H1 (cell line): ENCODE results near the gene YWHAQ. TPM values are rescaled to one million over a fixed set of nuclear protein-coding genes. Genes with fewer than 3 reads are reported as not detected.

ENCODE experiments used
- CTCF ChIA-PET: fragments of 300-600 bp; sonication (Branson Sonifier 250); formaldehyde crosslinking; loops from one replicate; lab custom pipeline; 2021; ENCODE audit not compliant: partially characterized antibody; lab: Charles Lee
- POLR2A ChIA-PET: fragments of 300-600 bp; sonication (Branson Sonifier 250); formaldehyde crosslinking; loops from one replicate; lab custom pipeline; 2021; ENCODE audit warnings: inconsistent platforms; ENCODE audit not compliant: partially characterized antibody; lab: Charles Lee
- DNase-seq, 2 experiments: peaks; one replicate each; pipeline versions ENCODE4 v3.0.0 to v3.0.0-alpha.2; 2010 to 2022; ENCODE audit warnings: low spot score in 2 of 2, low read depth in 1 of 2, mixed read lengths in 1 of 2
- FAIRE-seq: peaks from 2 replicates; lab custom pipeline; 2011; peaks lifted over from hg19 to GRCh38; lab: Jason Lieb, UNC
- H2AFZ ChIP-seq: 2 replicates; pipeline ENCODE4 v1.8.1; 2012; ENCODE audit warnings: low read length, inconsistent platforms
- H2AK5ac ChIP-seq: 2 replicates; pipeline ENCODE4 v1.6.1; 2013; ENCODE audit warnings: low read depth, low read length
- H2BK120ac ChIP-seq: replicated peaks from 2 replicates; pipeline ENCODE3; 2013; ENCODE audit warnings: low read depth, low read length, inconsistent platforms
- H2BK12ac ChIP-seq: 2 replicates; pipeline ENCODE4 v1.6.1; 2013; ENCODE audit warnings: low read depth, low read length
- H2BK15ac ChIP-seq: 2 replicates; pipeline ENCODE4 v1.6.1; 2013; ENCODE audit warnings: low read length
- H2BK20ac ChIP-seq: 2 replicates; pipeline ENCODE4 v1.6.1; 2013; ENCODE audit warnings: low read length
- H2BK5ac ChIP-seq: 2 replicates; pipeline ENCODE4 v1.6.1; 2013; ENCODE audit warnings: low read depth, low read length
- H3K14ac ChIP-seq: 2 replicates; pipeline ENCODE4 v1.6.1; 2013; ENCODE audit warnings: inconsistent platforms; ENCODE audit not compliant: insufficient read length
- H3K18ac ChIP-seq: 2 replicates; pipeline ENCODE4 v1.6.1; 2013; ENCODE audit warnings: low read length; ENCODE audit errors: extremely low read depth
- H3K23ac ChIP-seq: 2 replicates; pipeline ENCODE4 v1.6.1; 2013; ENCODE audit warnings: inconsistent platforms; ENCODE audit not compliant: insufficient read length
- H3K23me2 ChIP-seq: 2 replicates; pipeline ENCODE4 v1.6.1; 2013; ENCODE audit warnings: low read depth, low read length
- H3K27ac ChIP-seq: 2 replicates; pipeline ENCODE4 v1.6.1; 2011; ENCODE audit warnings: low read depth, low read length, inconsistent platforms
- H3K27me3 ChIP-seq, 4 experiments: replicated peaks in 1 of 4; 1 replicate in 1 of 4; 2 replicates in 3 of 4; pipeline versions ENCODE4 v1.6.1 to v1.8.1; 2011 to 2013; ENCODE audit warnings: low read length in 3 of 4, mild to moderate bottlenecking in 3 of 4, inconsistent platforms in 2 of 4, mixed read lengths in 2 of 4, moderate library complexity in 1 of 4; ENCODE audit not compliant: control insufficient read depth in 3 of 4, insufficient read depth in 3 of 4; ENCODE audit errors: extremely low read depth in 1 of 4
- H3K36me3 ChIP-seq, 4 experiments: 2 replicates each; pipeline versions ENCODE4 v1.6.1 to v1.8.1; 2011 to 2013; ENCODE audit warnings: mild to moderate bottlenecking in 4 of 4, low read length in 3 of 4, moderate library complexity in 2 of 4, control low read depth in 1 of 4, inconsistent platforms in 1 of 4; ENCODE audit not compliant: insufficient read depth in 4 of 4, control insufficient read depth in 2 of 4
- H3K4ac ChIP-seq: replicated peaks from 2 replicates; pipeline ENCODE3; 2013; ENCODE audit warnings: low read length, low read depth, mixed read lengths, inconsistent platforms; ENCODE audit not compliant: insufficient read length
- H3K4me1 ChIP-seq, 4 experiments: replicated peaks in 1 of 4; 1 replicate in 1 of 4; 2 replicates in 3 of 4; pipeline versions ENCODE4 v1.6.1 to v1.8.1; 2011 to 2013; ENCODE audit warnings: low read length in 3 of 4, inconsistent platforms in 2 of 4, mixed read lengths in 1 of 4; ENCODE audit not compliant: insufficient read depth in 4 of 4, control insufficient read depth in 3 of 4
- H3K4me2 ChIP-seq, 2 experiments: 2 replicates each; pipeline versions ENCODE4 v1.6.1 to v1.8.1; 2011 to 2013; ENCODE audit warnings: low read depth in 2 of 2, low read length in 2 of 2, control low read depth in 1 of 2, inconsistent platforms in 1 of 2, mild to moderate bottlenecking in 1 of 2; ENCODE audit not compliant: insufficient read depth in 1 of 2
- H3K4me3 ChIP-seq, 4 experiments: fragments of 200-600, 300-600 bp in 1 of 4; sonication (generic), shearing (Covaris generic), sonication (Bioruptor Twin) in 1 of 4; 2 replicates each; pipeline versions ENCODE4 v1.5.1 to v1.8.1; 2011 to 2016; ENCODE audit warnings: low read length in 4 of 4, low read depth in 3 of 4, control low read depth in 2 of 4, inconsistent platforms in 2 of 4, mild to moderate bottlenecking in 2 of 4, mixed read lengths in 1 of 4, moderate library complexity in 1 of 4; ENCODE audit not compliant: insufficient read depth in 2 of 4; ENCODE audit errors: extremely low read depth in 1 of 4
- H3K56ac ChIP-seq: replicated peaks from 2 replicates; pipeline ENCODE3; 2013; ENCODE audit warnings: low read depth, mild to moderate bottlenecking, mixed read lengths, low read length, inconsistent platforms; ENCODE audit not compliant: insufficient read length
- H3K79me1 ChIP-seq: 2 replicates; pipeline ENCODE4 v1.6.1; 2013; ENCODE audit warnings: low read depth, low read length, control low read depth
- H3K79me2 ChIP-seq, 2 experiments: 2 replicates each; pipeline versions ENCODE4 v1.6.1 to v1.8.1; 2012 to 2013; ENCODE audit warnings: low read length in 2 of 2, mild to moderate bottlenecking in 2 of 2, inconsistent platforms in 1 of 2; ENCODE audit not compliant: insufficient read depth in 2 of 2, control insufficient read depth in 1 of 2
- H3K9ac ChIP-seq, 4 experiments: replicated peaks in 1 of 4; 1 replicate in 1 of 4; 2 replicates in 3 of 4; pipeline versions ENCODE4 v1.6.1 to v1.8.1; 2011 to 2013; ENCODE audit warnings: low read depth in 3 of 4, low read length in 3 of 4, control low read depth in 2 of 4, mild to moderate bottlenecking in 2 of 4, moderate library complexity in 2 of 4, inconsistent platforms in 1 of 4; ENCODE audit errors: extremely low read depth in 1 of 4
- H3K9me3 ChIP-seq, 2 experiments: 2 replicates each; pipeline versions ENCODE4 v1.6.1 to v1.8.1; 2012 to 2013; ENCODE audit warnings: mild to moderate bottlenecking in 2 of 2, moderate library complexity in 2 of 2, control low read depth in 1 of 2, inconsistent platforms in 1 of 2, low read depth in 1 of 2, low read length in 1 of 2, mixed read lengths in 1 of 2; ENCODE audit not compliant: insufficient read depth in 2 of 2
- H4K20me1 ChIP-seq, 2 experiments: replicated peaks in 1 of 2; 2 replicates each; pipeline versions ENCODE3 to v1.8.1; 2011 to 2013; ENCODE audit warnings: inconsistent platforms in 2 of 2, low read length in 2 of 2, mild to moderate bottlenecking in 1 of 2; ENCODE audit not compliant: insufficient read depth in 2 of 2, control insufficient read depth in 1 of 2
- H4K5ac ChIP-seq: 2 replicates; pipeline ENCODE4 v1.6.1; 2013; ENCODE audit warnings: low read length, low read depth, mixed read lengths, inconsistent platforms; ENCODE audit not compliant: insufficient read length
- H4K8ac ChIP-seq: 2 replicates; pipeline ENCODE4 v1.8.0; 2013; ENCODE audit warnings: mild to moderate bottlenecking, moderate library complexity, low read length, inconsistent platforms; ENCODE audit not compliant: insufficient read depth; ENCODE audit errors: extremely low read depth
- H4K91ac ChIP-seq: replicated peaks from 2 replicates; pipeline ENCODE3; 2013; ENCODE audit warnings: low read length, mixed read lengths, inconsistent platforms; ENCODE audit not compliant: insufficient read length
- ATF3 ChIP-seq: IDR thresholded peaks from 2 replicates; pipeline ENCODE4 v1.6.1; 2011; ENCODE audit warnings: low read depth, mild to moderate bottlenecking, low read length; ENCODE audit not compliant: insufficient read depth
- BRCA1 ChIP-seq: IDR thresholded peaks from 2 replicates; pipeline ENCODE4 v1.6.1; 2012; ENCODE audit warnings: low read depth, low read length, improper control_type of control experiment
- CBX8 ChIP-seq: fragments of 300-800, 300-1000 bp; sonication (generic); IDR thresholded peaks from 2 replicates; pipeline ENCODE4 v1.7.1; 2016; ENCODE audit warnings: low read depth, low read length, borderline replicate concordance
- CEBPB ChIP-seq: IDR thresholded peaks from 2 replicates; pipeline ENCODE4 v1.6.1; 2012; ENCODE audit warnings: low read depth, low read length
- EGR1 ChIP-seq: IDR thresholded peaks from 2 replicates; pipeline ENCODE4 v1.6.1; 2011; ENCODE audit warnings: low read depth, low read length, borderline replicate concordance
- POLR2AphosphoS5 ChIP-seq: IDR thresholded peaks from 2 replicates; pipeline ENCODE4 v1.6.1; 2011; ENCODE audit warnings: low read depth, low read length
- POU5F1 ChIP-seq: IDR thresholded peaks from 2 replicates; pipeline ENCODE4 v1.6.1; 2011; ENCODE audit warnings: low read depth, mild to moderate bottlenecking, low read length, moderate library complexity
- RFX5 ChIP-seq: IDR thresholded peaks from 2 replicates; pipeline ENCODE4 v1.6.1; 2011; ENCODE audit warnings: low read depth, low read length, improper control_type of control experiment, borderline replicate concordance
- SIN3A ChIP-seq, 2 experiments: IDR thresholded peaks in 1 of 2; conservative IDR thresholded peaks in 1 of 2; 2 replicates each; pipeline ENCODE4 v1.6.1; 2011 to 2012; ENCODE audit warnings: low read length in 2 of 2, improper control_type of control experiment in 1 of 2, low read depth in 1 of 2, mild to moderate bottlenecking in 1 of 2
- SIRT6 ChIP-seq: IDR thresholded peaks from one replicate; pipeline ENCODE4 v1.7.1; 2012; ENCODE audit warnings: low read length, inconsistent platforms
- SIX5 ChIP-seq: IDR thresholded peaks from 2 replicates; pipeline ENCODE4 v1.6.1; 2011; ENCODE audit warnings: mild to moderate bottlenecking, low read depth, low read length
- SP2 ChIP-seq: IDR thresholded peaks from 2 replicates; pipeline ENCODE4 v1.6.1; 2012; ENCODE audit warnings: mild to moderate bottlenecking, low read length, inconsistent platforms
- SUZ12 ChIP-seq: fragments of 200-600 bp; sonication (generic); IDR thresholded peaks from 2 replicates; pipeline ENCODE4 v1.6.1; 2012; ENCODE audit warnings: mild to moderate bottlenecking, inconsistent platforms, low read length, moderate library complexity, mixed read lengths
- TAF1 ChIP-seq: IDR thresholded peaks from 2 replicates; pipeline ENCODE4 v1.6.1; 2011; ENCODE audit warnings: mild to moderate bottlenecking, low read depth, low read length
- TBP ChIP-seq: IDR thresholded peaks from 2 replicates; pipeline ENCODE4 v1.6.1; 2011; ENCODE audit warnings: low read depth, low read length, improper control_type of control experiment
- WGBS, 2 experiments: shearing (Covaris generic) in 1 of 2; methylation state at CpG; one replicate each; pipeline versions ENCODE4 v1.1.6 to v1.1.7; 2013 to 2015; ENCODE audit warnings: low lambda C conversion rate in 2 of 2, mixed read lengths in 2 of 2, inconsistent platforms in 1 of 2, low coverage in 1 of 2, missing lambda C conversion rate in 1 of 2; ENCODE audit not compliant: insufficient replicate concordance in 2 of 2, insufficient coverage in 1 of 2, insufficient read length in 1 of 2; ENCODE audit errors: extremely low coverage in 1 of 2, missing lambda C conversion rate in 1 of 2; 5-methylcytosine and 5-hydroxymethylcytosine counted together
- polyA plus RNA-seq, 7 experiments: library from polyadenylated mRNA; depleted of rRNA in 3 of 7; stranded (reverse) in 5 of 7; unstranded in 2 of 7; fragments of >200 nt in 5 of 7; fragments of 200-250 nt in 2 of 7; gene quantifications; 1 replicate in 5 of 7; 2 replicates in 1 of 7; 4 replicates in 1 of 7; pipeline versions ENCODE4 v1.2.1 to v1.2.3, GENCODE V29; 2011 to 2013; ENCODE audit warnings: missing spikeins in 2 of 7, mixed read lengths in 2 of 7
- total RNA-seq: library from RNA; stranded (reverse); fragmentation: NEBNext Ultra II Directional; extraction: Animal tissue kit (Norgen Biotek cat#: 25700); gene quantifications from 2 replicates; pipeline ENCODE4 v1.2.1, GENCODE V29; 2021

YWHAQ gene
- total and polyA plus RNA-seq, 2 of the 8 experiments (the other 6 are each of a cell fraction or from before 2014, with no cell fraction given), result 244 to 480 TPM

- Histone ChIP-seq H2BK5ac (no peak overlapping the region), H3K4me3 (no peak overlapping the region), H3K79me2 (no peaks in the 10 kb centered on the region), H2BK20ac (no peak overlapping the region), H2AK5ac (no peak overlapping the region), H3K27me3 (peaks cover 0 to 10% (median 4%) of the 10 kb centered on the region in 4 experiments; a peak in 3 of 7 replicates), H3K56ac (no peak overlapping the region), H3K4me1 (peaks cover 0 to 3% (median 2%) of the 10 kb centered on the region in 4 experiments; a peak in 4 of 7 replicates), H2AFZ (no peak overlapping the region), H4K20me1 (no peaks in the 10 kb centered on the region), H3K9ac (no peak overlapping the region), H4K91ac (no peak overlapping the region), H3K9me3 (no peaks in the 10 kb centered on the region), H3K79me1 (no peaks in the 10 kb centered on the region), H2BK12ac (no peak overlapping the region), H3K23me2 (no peaks in the 10 kb centered on the region), H3K4ac (no peak overlapping the region), H3K14ac (no peak overlapping the region), H2BK120ac (no peak overlapping the region), H3K4me2 (no peak overlapping the region), H4K8ac (no peak overlapping the region), H3K27ac (no peak overlapping the region), H3K18ac (no peak overlapping the region), H2BK15ac (no peak overlapping the region), H4K5ac (no peak overlapping the region), H3K23ac (no peak overlapping the region), H3K36me3 (no peaks in the 10 kb centered on the region)
- DNase-seq (no peak), FAIRE-seq (no peak)
- ChIA-PET POLR2A (interaction anchor here (0.9 to 3.8 kb wide), 3 partner anchors 8 to 11 kb away, joined by 3 to 9 read pairs (median 4); no protein-coding TSS in a partner anchor), CTCF (interaction anchor here (0.6 to 1.9 kb wide), 3 partner anchors 9 to 133 kb away, joined by 3 to 6 read pairs (median 3); no protein-coding TSS in a partner anchor)
- 66% methylated on average over 2 of the region's 2 CpGs; no CpG with 5 or more reads in 1 of the 2 experiments for WGBS, 2 experiments
- TF ChIP-seq SIN3A (conservative IDR thresholded peaks at IDR 0.05 in 1 of 2, IDR thresholded peaks at IDR 0.05 in 1 of 2; ENCODE audit: low read depth in 1 of 2, low read length in 2 of 2) (no peak), EGR1 (no peak), RFX5 (no peak), SUZ12 (no peak), SIRT6 (no peak), SP2 (no peak), CBX8 (no peak), CEBPB (no peak), ATF3 (no peak), POLR2AphosphoS5 (no peak), TBP (no peak), SIX5 (no peak), BRCA1 (no peak), POU5F1 (no peak), TAF1 (no peak)
Measured at GRCh38 chr2:9637330-9637729, 6.5 kb upstream of the YWHAQ start.
